Measurements from ENCODE around the gene LYRM4.

The LYRM4 gene

DNA sequence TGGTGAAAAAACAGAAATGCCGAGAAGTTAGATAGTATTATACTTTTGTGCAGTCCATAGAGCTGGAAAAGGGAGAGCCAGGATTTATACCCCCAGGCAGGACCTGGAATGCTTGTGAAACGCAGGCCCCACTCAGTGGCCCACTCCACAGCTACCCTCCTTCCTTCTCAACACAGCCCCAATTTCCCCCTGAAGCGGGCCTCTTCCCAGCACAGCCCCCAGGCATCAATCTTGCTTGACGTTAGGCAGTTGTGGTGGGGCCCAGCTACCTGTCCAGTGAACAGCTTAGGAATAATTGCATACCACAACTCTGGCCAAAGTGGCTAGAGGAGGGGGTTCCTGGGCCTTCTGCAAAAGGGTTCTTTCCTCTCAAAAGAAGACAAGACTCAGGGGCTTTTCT, 114.4 kb downstream of the LYRM4 start:
- ChIA-PET CTCF (interaction anchor here (0.7 to 1.4 kb wide), 8 partner anchors 12 to 256 kb away, joined by 3 to 7 read pairs (median 5); no protein-coding TSS in a partner anchor), POLR2A (no interaction called here)
- TF ChIP-seq ZNF214 (tag by site-specific recombination; IDR thresholded peaks at IDR 0.05; ENCODE audit: borderline replicate concordance) (no peak), ZNF133 (tag by site-specific recombination; IDR thresholded peaks at IDR 0.05) (no peak), SETDB1 (IDR thresholded peaks at IDR 0.05; ENCODE audit: insufficient read length, low read length) (no peak), ZNF48 (tag by site-specific recombination; IDR thresholded peaks at IDR 0.05) (no peak), ZNF341 (tag by site-specific recombination; IDR thresholded peaks at IDR 0.05; ENCODE audit: low read depth) (no peak)
- TF ChIP-seq, protein P1, sequence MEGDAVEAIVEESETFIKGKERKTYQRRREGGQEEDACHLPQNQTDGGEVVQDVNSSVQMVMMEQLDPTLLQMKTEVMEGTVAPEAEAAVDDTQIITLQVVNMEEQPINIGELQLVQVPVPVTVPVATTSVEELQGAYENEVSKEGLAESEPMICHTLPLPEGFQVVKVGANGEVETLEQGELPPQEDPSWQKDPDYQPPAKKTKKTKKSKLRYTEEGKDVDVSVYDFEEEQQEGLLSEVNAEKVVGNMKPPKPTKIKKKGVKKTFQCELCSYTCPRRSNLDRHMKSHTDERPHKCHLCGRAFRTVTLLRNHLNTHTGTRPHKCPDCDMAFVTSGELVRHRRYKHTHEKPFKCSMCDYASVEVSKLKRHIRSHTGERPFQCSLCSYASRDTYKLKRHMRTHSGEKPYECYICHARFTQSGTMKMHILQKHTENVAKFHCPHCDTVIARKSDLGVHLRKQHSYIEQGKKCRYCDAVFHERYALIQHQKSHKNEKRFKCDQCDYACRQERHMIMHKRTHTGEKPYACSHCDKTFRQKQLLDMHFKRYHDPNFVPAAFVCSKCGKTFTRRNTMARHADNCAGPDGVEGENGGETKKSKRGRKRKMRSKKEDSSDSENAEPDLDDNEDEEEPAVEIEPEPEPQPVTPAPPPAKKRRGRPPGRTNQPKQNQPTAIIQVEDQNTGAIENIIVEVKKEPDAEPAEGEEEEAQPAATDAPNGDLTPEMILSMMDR (tag by site-specific recombination; IDR thresholded peaks at IDR 0.05): no peak
- TF ChIP-seq, protein P2, sequence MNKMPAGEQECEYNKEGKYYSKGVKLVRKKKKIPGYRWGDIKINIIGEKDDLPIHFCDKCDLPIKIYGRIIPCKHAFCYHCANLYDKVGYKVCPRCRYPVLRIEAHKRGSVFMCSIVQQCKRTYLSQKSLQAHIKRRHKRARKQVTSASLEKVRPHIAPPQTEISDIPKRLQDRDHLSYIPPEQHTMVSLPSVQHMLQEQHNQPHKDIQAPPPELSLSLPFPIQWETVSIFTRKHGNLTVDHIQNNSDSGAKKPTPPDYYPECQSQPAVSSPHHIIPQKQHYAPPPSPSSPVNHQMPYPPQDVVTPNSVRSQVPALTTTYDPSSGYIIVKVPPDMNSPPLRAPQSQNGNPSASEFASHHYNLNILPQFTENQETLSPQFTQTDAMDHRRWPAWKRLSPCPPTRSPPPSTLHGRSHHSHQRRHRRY (tag by site-specific recombination; IDR thresholded peaks at IDR 0.05): no peak
- Histone ChIP-seq H3K9me3 (ENCODE audit: control insufficient read depth, insufficient read depth, low read depth, low read length) (no peaks in the 10 kb centered on the region), H3K36me3 (ENCODE audit: control insufficient read depth in 2 of 2, insufficient read depth in 1 of 2, low read length in 2 of 2) (no peaks in the 10 kb centered on the region), H3K4me1 (ENCODE audit: control insufficient read depth, insufficient read depth, low read length) (peaks cover 8% of the 10 kb centered on the region), H3K4me3 (ENCODE audit: low read depth, low read length) (no peak overlapping the region), H3K27ac (ENCODE audit: extremely low read depth, low read depth, low read length) (no peak overlapping the region)

GRCh38 chr6:5143634-5144311, 117.0 kb downstream of the LYRM4 start:
- POLR2A ChIA-PET: interaction anchor here (0.6 to 1.7 kb wide), 2 partner anchors 76 to 117 kb away, joined by 3 read pairs; partner anchors contain the start of genes FARS2 and LYRM4
- no peak overlapping the region for H3K4me3 ChIP-seq (ENCODE audit: low read depth, low read length)
- TF ChIP-seq ZNF2 (tag by site-specific recombination; IDR thresholded peaks at IDR 0.05) (no peak), ZNF121 (tag by site-specific recombination; IDR thresholded peaks at IDR 0.05) (no peak), ZNF324 (tag by site-specific recombination; IDR thresholded peaks at IDR 0.05) (no peak), ZNF488 (tag by site-specific recombination; IDR thresholded peaks at IDR 0.05) (no peak), KLF7 (tag by site-specific recombination; IDR thresholded peaks at IDR 0.05; ENCODE audit: borderline replicate concordance) (no peak), ZNF157 (tag by site-specific recombination; IDR thresholded peaks at IDR 0.05) (no peak), ZNF23 (tag by site-specific recombination; IDR thresholded peaks at IDR 0.05; ENCODE audit: borderline replicate concordance) (no peak), ZNF354C (tag by site-specific recombination; IDR thresholded peaks at IDR 0.05; ENCODE audit: borderline replicate concordance, low read depth) (no peak), TRIM28 (IDR thresholded peaks at IDR 0.05; ENCODE audit: borderline replicate concordance, low read length) (no peak), ZNF654 (tag by site-specific recombination; IDR thresholded peaks at IDR 0.05; ENCODE audit: low read depth) (peak; percentile 98), ZFHX2 (tag by site-specific recombination; conservative IDR thresholded peaks at IDR 0.05) (no peak)
- TF ChIP-seq, protein P3, sequence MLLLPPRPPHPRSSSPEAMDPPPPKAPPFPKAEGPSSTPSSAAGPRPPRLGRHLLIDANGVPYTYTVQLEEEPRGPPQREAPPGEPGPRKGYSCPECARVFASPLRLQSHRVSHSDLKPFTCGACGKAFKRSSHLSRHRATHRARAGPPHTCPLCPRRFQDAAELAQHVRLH (tag by site-specific recombination; IDR thresholded peaks at IDR 0.05): no peak
- TF ChIP-seq, protein P1 (tag by site-specific recombination; IDR thresholded peaks at IDR 0.05): peak; percentile 66
- TF ChIP-seq, protein P4, sequence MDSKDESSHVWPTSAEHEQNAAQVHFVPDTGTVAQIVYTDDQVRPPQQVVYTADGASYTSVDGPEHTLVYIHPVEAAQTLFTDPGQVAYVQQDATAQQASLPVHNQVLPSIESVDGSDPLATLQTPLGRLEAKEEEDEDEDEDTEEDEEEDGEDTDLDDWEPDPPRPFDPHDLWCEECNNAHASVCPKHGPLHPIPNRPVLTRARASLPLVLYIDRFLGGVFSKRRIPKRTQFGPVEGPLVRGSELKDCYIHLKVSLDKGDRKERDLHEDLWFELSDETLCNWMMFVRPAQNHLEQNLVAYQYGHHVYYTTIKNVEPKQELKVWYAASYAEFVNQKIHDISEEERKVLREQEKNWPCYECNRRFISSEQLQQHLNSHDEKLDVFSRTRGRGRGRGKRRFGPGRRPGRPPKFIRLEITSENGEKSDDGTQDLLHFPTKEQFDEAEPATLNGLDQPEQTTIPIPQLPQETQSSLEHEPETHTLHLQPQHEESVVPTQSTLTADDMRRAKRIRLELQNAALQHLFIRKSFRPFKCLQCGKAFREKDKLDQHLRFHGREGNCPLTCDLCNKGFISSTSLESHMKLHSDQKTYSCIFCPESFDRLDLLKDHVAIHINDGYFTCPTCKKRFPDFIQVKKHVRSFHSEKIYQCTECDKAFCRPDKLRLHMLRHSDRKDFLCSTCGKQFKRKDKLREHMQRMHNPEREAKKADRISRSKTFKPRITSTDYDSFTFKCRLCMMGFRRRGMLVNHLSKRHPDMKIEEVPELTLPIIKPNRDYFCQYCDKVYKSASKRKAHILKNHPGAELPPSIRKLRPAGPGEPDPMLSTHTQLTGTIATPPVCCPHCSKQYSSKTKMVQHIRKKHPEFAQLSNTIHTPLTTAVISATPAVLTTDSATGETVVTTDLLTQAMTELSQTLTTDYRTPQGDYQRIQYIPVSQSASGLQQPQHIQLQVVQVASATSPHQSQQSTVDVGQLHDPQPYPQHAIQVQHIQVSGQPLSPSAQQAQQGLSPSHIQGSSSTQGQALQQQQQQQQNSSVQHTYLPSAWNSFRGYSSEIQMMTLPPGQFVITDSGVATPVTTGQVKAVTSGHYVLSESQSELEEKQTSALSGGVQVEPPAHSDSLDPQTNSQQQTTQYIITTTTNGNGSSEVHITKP (tag by site-specific recombination; IDR thresholded peaks at IDR 0.05): no peak

More at GRCh38 chr6:5143634-5144311, 117.0 kb downstream of the LYRM4 start:
- no peaks in the 10 kb centered on the region for H3K36me3 ChIP-seq (ENCODE audit: control insufficient read depth in 2 of 2, insufficient read depth in 1 of 2, low read length in 2 of 2)
- H3K27ac ChIP-seq (ENCODE audit: extremely low read depth, low read depth, low read length): no peak overlapping the region
- CTCF ChIA-PET: interaction anchor here (0.6 to 4.9 kb wide), 69 partner anchors 8 to 1647 kb away, joined by 3 to 57 read pairs (median 4); partner anchors contain the start of genes FARS2, LYRM4 and PPP1R3G
- H3K4me1 ChIP-seq (ENCODE audit: control insufficient read depth, insufficient read depth, low read length): peaks cover 4% of the 10 kb centered on the region; the same call in 1 of the 2 replicates
- no peaks in the 10 kb centered on the region for H3K9me3 ChIP-seq (ENCODE audit: control insufficient read depth, insufficient read depth, low read depth, low read length)

Measured in HEK293 (cell line).